Measurements from ENCODE around the gene SYNDIG1.

SYNDIG1 gene

DNA sequence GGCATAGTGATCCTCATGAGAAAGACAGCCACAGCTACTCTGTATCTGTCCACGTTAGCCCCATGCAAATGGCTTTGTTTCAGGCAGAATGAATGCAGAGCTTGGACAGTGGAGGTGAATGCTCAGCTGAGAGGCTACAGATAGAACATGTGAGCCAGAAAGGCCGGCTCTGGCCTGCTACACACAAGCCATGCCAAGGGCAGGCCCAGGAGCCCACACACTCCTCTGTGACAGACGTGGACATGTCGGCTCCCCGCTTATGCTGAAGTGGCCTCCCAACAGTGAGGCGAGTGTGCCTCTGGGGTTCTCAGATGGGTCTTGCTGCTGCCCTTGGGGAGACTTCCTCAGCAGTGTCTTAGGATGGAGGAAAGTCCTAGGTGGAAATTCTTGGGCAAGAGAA is 159.6 kb downstream of the SYNDIG1 start:
- peak overlapping the region; percentile 53 for H4K91ac ChIP-seq (ENCODE audit: low read length)
- no peak for DNase-seq
- no peak overlapping the region for H2BK120ac ChIP-seq (ENCODE audit: low read depth, low read length)
- no peak overlapping the region for H3K9ac ChIP-seq (ENCODE audit: low read length)
- no peak overlapping the region for H3K14ac ChIP-seq (ENCODE audit: low read length in 2 of 2)
- H3K4me3 ChIP-seq (ENCODE audit: insufficient read depth in 1 of 2, low read depth in 1 of 2, low read length in 2 of 2) = no peak overlapping the region
- H3K36me3 ChIP-seq (ENCODE audit: control insufficient read depth in 1 of 2, insufficient read depth in 2 of 2, low read depth in 1 of 2, low read length in 2 of 2) = no peaks in the 10 kb centered on the region
- peak overlapping the region in 1 of 2 experiments; percentile 21 for H2BK12ac ChIP-seq (ENCODE audit: low read length in 2 of 2)
- H3K4ac ChIP-seq (ENCODE audit: low read depth in 1 of 2, low read length in 2 of 2) = no peak overlapping the region
- no peaks in the 10 kb centered on the region for H3K9me3 ChIP-seq (ENCODE audit: control insufficient read depth, low read length)
- no peaks in the 10 kb centered on the region for H3K79me1 ChIP-seq (replicated peaks; ENCODE audit: low read length, poor library complexity, severe bottlenecking)
- peak overlapping the region; percentile 4 for H4K8ac ChIP-seq (ENCODE audit: low read length)
- no peak overlapping the region for H3K23ac ChIP-seq (ENCODE audit: low read length in 2 of 2)
- no peak overlapping the region for H2BK5ac ChIP-seq (ENCODE audit: low read depth, low read length, poor library complexity, severe bottlenecking)
- no peaks in the 10 kb centered on the region for H3K27me3 ChIP-seq (ENCODE audit: control insufficient read depth in 1 of 2, insufficient read depth in 1 of 2, low read length in 2 of 2)
- no peak overlapping the region for H3K27ac ChIP-seq (ENCODE audit: low read length, poor library complexity, severe bottlenecking)
- no peak overlapping the region for H2BK15ac ChIP-seq (ENCODE audit: low read depth, poor library complexity, severe bottlenecking)
- H2AFZ ChIP-seq (ENCODE audit: low read depth, low read length) = no peak overlapping the region
- 93% methylated on average over 6 of the region's 6 CpGs for WGBS
- no peak overlapping the region for H3K18ac ChIP-seq (ENCODE audit: low read depth in 1 of 2, low read length in 2 of 2)
- peaks cover 10% of the 10 kb centered on the region for H3K4me1 ChIP-seq (ENCODE audit: control insufficient read depth, insufficient read depth, low read depth, low read length)
- H3K4me2 ChIP-seq (ENCODE audit: low read length, poor library complexity, severe bottlenecking) = no peak overlapping the region
- no peak overlapping the region for H2AK5ac ChIP-seq (ENCODE audit: low read length, severe bottlenecking)

GRCh38 chr20:24629668-24630067 is 160.2 kb downstream of the SYNDIG1 start:
- H3K14ac ChIP-seq (ENCODE audit: low read length in 2 of 2) = no peak overlapping the region
- H2BK15ac ChIP-seq (ENCODE audit: low read depth, poor library complexity, severe bottlenecking) = no peak overlapping the region
- no peak overlapping the region for H4K91ac ChIP-seq (ENCODE audit: low read length)
- WGBS = 65% methylated on average over 3 of the region's 3 CpGs
- H3K18ac ChIP-seq (ENCODE audit: low read depth in 1 of 2, low read length in 2 of 2) = no peak overlapping the region
- H3K4me3 ChIP-seq (ENCODE audit: insufficient read depth in 1 of 2, low read depth in 1 of 2, low read length in 2 of 2) = no peak overlapping the region
- H3K79me1 ChIP-seq (replicated peaks; ENCODE audit: low read length, poor library complexity, severe bottlenecking) = no peaks in the 10 kb centered on the region
- H2BK12ac ChIP-seq (ENCODE audit: low read length in 2 of 2) = no peak overlapping the region
- H3K4me2 ChIP-seq (ENCODE audit: low read length, poor library complexity, severe bottlenecking) = no peak overlapping the region
- H2AFZ ChIP-seq (ENCODE audit: low read depth, low read length) = no peak overlapping the region
- H2BK5ac ChIP-seq (ENCODE audit: low read depth, low read length, poor library complexity, severe bottlenecking) = no peak overlapping the region
- H3K4ac ChIP-seq (ENCODE audit: low read depth in 1 of 2, low read length in 2 of 2) = no peak overlapping the region
- no peak overlapping the region for H2AK5ac ChIP-seq (ENCODE audit: low read length, severe bottlenecking)
- no peaks in the 10 kb centered on the region for H3K27me3 ChIP-seq (ENCODE audit: control insufficient read depth in 1 of 2, insufficient read depth in 1 of 2, low read length in 2 of 2)
- H3K36me3 ChIP-seq (ENCODE audit: control insufficient read depth in 1 of 2, insufficient read depth in 2 of 2, low read depth in 1 of 2, low read length in 2 of 2) = no peaks in the 10 kb centered on the region
- no peaks in the 10 kb centered on the region for H3K9me3 ChIP-seq (ENCODE audit: control insufficient read depth, low read length)
- no peak overlapping the region for H3K27ac ChIP-seq (ENCODE audit: low read length, poor library complexity, severe bottlenecking)
- no peak overlapping the region for H2BK120ac ChIP-seq (ENCODE audit: low read depth, low read length)
- no peak overlapping the region for H4K8ac ChIP-seq (ENCODE audit: low read length)
- no peak overlapping the region for H3K23ac ChIP-seq (ENCODE audit: low read length in 2 of 2)
- no peak overlapping the region for H3K9ac ChIP-seq (ENCODE audit: low read length)
- peak; percentile 24 for DNase-seq
- peaks cover 11% of the 10 kb centered on the region for H3K4me1 ChIP-seq (ENCODE audit: control insufficient read depth, insufficient read depth, low read depth, low read length)

DNA sequence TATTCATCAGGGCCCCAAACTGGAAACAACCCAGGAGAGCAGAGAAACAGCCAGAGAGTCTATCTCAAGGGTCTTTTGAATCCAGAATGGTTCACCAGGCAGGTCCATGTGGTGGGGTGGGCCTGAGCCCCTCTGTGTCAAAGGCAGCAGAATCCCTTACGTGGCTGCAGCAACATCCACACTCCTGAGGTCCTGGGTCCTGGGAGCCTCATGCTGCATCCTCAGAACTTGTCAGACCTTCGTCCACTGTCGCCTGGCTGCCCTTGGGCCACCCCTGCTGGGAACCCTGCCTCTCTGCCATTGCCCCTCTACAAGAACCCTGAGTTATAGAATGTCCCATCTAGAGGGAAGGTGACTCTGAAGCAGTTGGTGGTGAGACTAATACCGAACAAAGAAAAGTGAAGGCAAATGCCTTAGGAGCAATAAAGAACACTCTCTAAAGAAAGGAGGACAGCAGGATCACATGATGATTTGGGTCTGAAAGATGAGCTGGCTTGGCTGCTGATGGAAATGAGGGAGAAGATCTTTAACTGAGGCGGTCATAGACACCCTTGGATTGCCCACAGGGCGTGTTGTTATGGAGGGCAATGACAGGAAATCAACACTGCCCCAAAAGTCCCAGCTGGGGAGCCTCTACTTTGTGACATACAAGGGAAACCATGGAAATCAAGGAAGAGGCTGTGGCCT is 161.2 kb downstream of the SYNDIG1 start:
- no peak overlapping the region for H2AK5ac ChIP-seq (ENCODE audit: low read length, severe bottlenecking)
- no peak overlapping the region for H2BK120ac ChIP-seq (ENCODE audit: low read depth, low read length)
- no peak overlapping the region for H3K18ac ChIP-seq (ENCODE audit: low read depth in 1 of 2, low read length in 2 of 2)
- H2BK12ac ChIP-seq (ENCODE audit: low read length in 2 of 2) = peak overlapping the region; percentile 61 to 70
- no peak overlapping the region for H4K8ac ChIP-seq (ENCODE audit: low read length)
- H3K4me1 ChIP-seq (ENCODE audit: control insufficient read depth, insufficient read depth, low read depth, low read length) = peaks cover 16% of the 10 kb centered on the region
- no peak overlapping the region for H2BK15ac ChIP-seq (ENCODE audit: low read depth, poor library complexity, severe bottlenecking)
- H3K9ac ChIP-seq (ENCODE audit: low read length) = no peak overlapping the region
- H3K14ac ChIP-seq (ENCODE audit: low read length in 2 of 2) = no peak overlapping the region
- no peaks in the 10 kb centered on the region for H3K9me3 ChIP-seq (ENCODE audit: control insufficient read depth, low read length)
- no peak overlapping the region for H3K4ac ChIP-seq (ENCODE audit: low read depth in 1 of 2, low read length in 2 of 2)
- no peaks in the 10 kb centered on the region for H3K79me1 ChIP-seq (replicated peaks; ENCODE audit: low read length, poor library complexity, severe bottlenecking)
- 97% methylated on average over 6 of the region's 6 CpGs for WGBS
- H2AFZ ChIP-seq (ENCODE audit: low read depth, low read length) = no peak overlapping the region
- H3K4me3 ChIP-seq (ENCODE audit: insufficient read depth in 1 of 2, low read depth in 1 of 2, low read length in 2 of 2) = no peak overlapping the region
- H2BK5ac ChIP-seq (ENCODE audit: low read depth, low read length, poor library complexity, severe bottlenecking) = no peak overlapping the region
- no peaks in the 10 kb centered on the region for H3K27me3 ChIP-seq (ENCODE audit: control insufficient read depth in 1 of 2, insufficient read depth in 1 of 2, low read length in 2 of 2)
- H3K23ac ChIP-seq (ENCODE audit: low read length in 2 of 2) = no peak overlapping the region
- H4K91ac ChIP-seq (ENCODE audit: low read length) = no peak overlapping the region
- no peak overlapping the region for H3K27ac ChIP-seq (ENCODE audit: low read length, poor library complexity, severe bottlenecking)
- DNase-seq = no peak
- no peak overlapping the region for H3K4me2 ChIP-seq (ENCODE audit: low read length, poor library complexity, severe bottlenecking)
- H3K36me3 ChIP-seq (ENCODE audit: control insufficient read depth in 1 of 2, insufficient read depth in 2 of 2, low read depth in 1 of 2, low read length in 2 of 2) = no peaks in the 10 kb centered on the region

DNA sequence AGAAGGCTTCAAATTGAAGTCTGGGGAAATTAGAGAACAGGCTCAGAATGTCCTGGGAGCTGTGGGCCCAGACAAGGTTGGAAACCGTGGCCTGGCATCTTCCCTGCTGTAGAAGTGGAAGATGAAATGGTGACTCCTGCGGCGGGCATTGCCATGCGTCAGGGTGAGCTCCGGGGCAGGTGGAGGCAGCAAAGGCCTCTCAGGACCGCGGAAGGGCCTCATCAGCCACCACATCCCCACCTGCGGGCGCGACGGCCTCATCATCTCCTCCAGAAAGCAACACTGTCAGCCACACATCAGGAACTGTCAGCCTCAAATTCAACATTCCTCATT is 161.7 kb downstream of the SYNDIG1 start:
- Histone ChIP-seq H3K23ac (ENCODE audit: low read length in 2 of 2) (no peak overlapping the region), H3K14ac (ENCODE audit: low read length in 2 of 2) (no peak overlapping the region), H3K4ac (ENCODE audit: low read depth in 1 of 2, low read length in 2 of 2) (no peak overlapping the region), H3K4me3 (ENCODE audit: insufficient read depth in 1 of 2, low read depth in 1 of 2, low read length in 2 of 2) (no peak overlapping the region), H2BK5ac (ENCODE audit: low read depth, low read length, poor library complexity, severe bottlenecking) (no peak overlapping the region), H3K18ac (ENCODE audit: low read depth in 1 of 2, low read length in 2 of 2) (no peak overlapping the region), H3K4me2 (ENCODE audit: low read length, poor library complexity, severe bottlenecking) (no peak overlapping the region), H2BK15ac (ENCODE audit: low read depth, poor library complexity, severe bottlenecking) (no peak overlapping the region), H2AK5ac (ENCODE audit: low read length, severe bottlenecking) (no peak overlapping the region), H2AFZ (ENCODE audit: low read depth, low read length) (no peak overlapping the region), H3K9ac (ENCODE audit: low read length) (no peak overlapping the region), H3K79me1 (replicated peaks; ENCODE audit: low read length, poor library complexity, severe bottlenecking) (no peaks in the 10 kb centered on the region), H3K4me1 (ENCODE audit: control insufficient read depth, insufficient read depth, low read depth, low read length) (peaks cover 16% of the 10 kb centered on the region), H4K8ac (ENCODE audit: low read length) (no peak overlapping the region), H3K9me3 (ENCODE audit: control insufficient read depth, low read length) (no peaks in the 10 kb centered on the region), H3K27me3 (ENCODE audit: control insufficient read depth in 1 of 2, insufficient read depth in 1 of 2, low read length in 2 of 2) (no peaks in the 10 kb centered on the region), H4K91ac (ENCODE audit: low read length) (no peak overlapping the region), H2BK12ac (ENCODE audit: low read length in 2 of 2) (no peak overlapping the region), H3K36me3 (ENCODE audit: control insufficient read depth in 1 of 2, insufficient read depth in 2 of 2, low read depth in 1 of 2, low read length in 2 of 2) (no peaks in the 10 kb centered on the region), H2BK120ac (ENCODE audit: low read depth, low read length) (no peak overlapping the region), H3K27ac (ENCODE audit: low read length, poor library complexity, severe bottlenecking) (no peak overlapping the region)
- DNase-seq = no peak
- 94% methylated on average over 11 of the region's 11 CpGs for WGBS
